Loucy (cell line): ENCODE data around the gene SELL.

ENCODE experiments used
- H2AFZ ChIP-seq: fragments of 200-600 bp; sonication (generic); 2 replicates; pipeline ENCODE4 v1.6.0; 2016; ENCODE audit warnings: antibody characterized with exemption, mild to moderate bottlenecking, low read length, moderate library complexity
- H3F3A ChIP-seq: fragments of 200-600 bp; 2 replicates; pipeline ENCODE4 v1.6.0; 2016; ENCODE audit warnings: antibody characterized with exemption, low read depth, mild to moderate bottlenecking
- H3K27me3 ChIP-seq: fragments of 200-600 bp; sonication (generic); 2 replicates; pipeline ENCODE4 v1.6.1; 2014; ENCODE audit warnings: low read length, mild to moderate bottlenecking; ENCODE audit not compliant: insufficient read depth, poor library complexity, severe bottlenecking
- H3K36me3 ChIP-seq: fragments of 200-600 bp; sonication (generic); 2 replicates; pipeline ENCODE4 v1.6.1; 2016; ENCODE audit warnings: low read length; ENCODE audit not compliant: insufficient read depth
- H3K4me1 ChIP-seq: fragments of 200-600 bp; sonication (generic); 2 replicates; pipeline ENCODE4 v1.5.1; 2014; ENCODE audit warnings: low read length, mild to moderate bottlenecking; ENCODE audit not compliant: insufficient read depth, poor library complexity, severe bottlenecking
- H3K4me2 ChIP-seq: fragments of 200-600 bp; sonication (generic); 2 replicates; pipeline ENCODE4 v1.6.0; 2014; ENCODE audit warnings: antibody characterized with exemption, low read length, low read depth, mild to moderate bottlenecking; ENCODE audit not compliant: poor library complexity, severe bottlenecking
- H3K4me3 ChIP-seq: fragments of 200-600 bp; sonication (generic); 2 replicates; pipeline ENCODE4 v1.5.1; 2014; ENCODE audit warnings: low read length, mild to moderate bottlenecking, mixed read lengths; ENCODE audit not compliant: poor library complexity, severe bottlenecking
- H3K79me2 ChIP-seq: fragments of 200-600 bp; sonication (generic); 2 replicates; pipeline ENCODE4 v1.6.1; 2014; ENCODE audit warnings: low read length; ENCODE audit not compliant: insufficient read depth
- H3K9ac ChIP-seq: fragments of 200-600 bp; sonication (generic); 2 replicates; pipeline ENCODE4 v1.6.0; 2014; ENCODE audit warnings: mild to moderate bottlenecking, low read depth, low read length, moderate library complexity; ENCODE audit not compliant: poor library complexity, severe bottlenecking
- H3K9me2 ChIP-seq: fragments of 200-600 bp; sonication (generic); replicated peaks from 2 replicates; pipeline ENCODE4 v1.6.1; 2016; ENCODE audit warnings: low read depth, low read length, mixed read lengths
- H3K9me3 ChIP-seq: fragments of 200-600 bp; sonication (generic); 2 replicates; pipeline ENCODE4 v1.6.1; 2014; ENCODE audit warnings: mild to moderate bottlenecking, antibody characterized with exemption, low read length, low read depth; ENCODE audit not compliant: insufficient read depth
- H4K20me1 ChIP-seq: fragments of 200-600 bp; sonication (generic); 2 replicates; pipeline ENCODE4 v1.6.0; 2014; ENCODE audit warnings: antibody characterized with exemption, low read length, mild to moderate bottlenecking; ENCODE audit not compliant: insufficient read depth, poor library complexity, severe bottlenecking
- EZH2phosphoT487 ChIP-seq: fragments of 200-600 bp; IDR thresholded peaks from 2 replicates; pipeline ENCODE4 v1.6.1; 2018; ENCODE audit warnings: antibody characterized with exemption, mild to moderate bottlenecking, moderate library complexity, borderline replicate concordance
- TF ChIP-seq, protein P1 (sequence below): fragments of 200-600 bp; sonication (generic); conservative IDR thresholded peaks from 2 replicates; pipeline ENCODE4 v1.5.1; 2014; ENCODE audit warnings: mild to moderate bottlenecking, antibody characterized with exemption, low read length

SELL gene

DNA sequence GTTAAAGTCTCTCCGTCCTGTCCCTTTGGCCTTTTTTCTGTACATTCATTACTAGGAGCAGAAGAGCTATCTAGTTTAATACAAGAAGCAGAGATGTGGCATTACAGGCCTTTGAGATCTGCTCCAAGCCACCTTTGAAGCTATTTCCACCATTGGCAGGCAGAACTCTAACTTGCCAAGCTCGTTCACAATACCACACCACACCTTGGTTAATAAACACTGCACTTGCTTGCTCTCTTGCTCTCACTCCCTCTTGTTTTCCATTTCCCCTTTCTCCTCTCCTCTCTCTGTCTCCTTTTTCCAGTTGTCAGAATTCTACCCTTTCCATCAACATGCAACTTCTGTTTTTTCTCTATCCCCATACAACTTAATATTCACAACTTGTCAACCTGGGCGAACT, 15.4 kb upstream of the SELL start:
- no peaks in the 10 kb centered on the region for H3F3A ChIP-seq
- no peaks in the 10 kb centered on the region for H3K79me2 ChIP-seq
- TF ChIP-seq EZH2phosphoT487 = no peak
- TF ChIP-seq, protein P1, sequence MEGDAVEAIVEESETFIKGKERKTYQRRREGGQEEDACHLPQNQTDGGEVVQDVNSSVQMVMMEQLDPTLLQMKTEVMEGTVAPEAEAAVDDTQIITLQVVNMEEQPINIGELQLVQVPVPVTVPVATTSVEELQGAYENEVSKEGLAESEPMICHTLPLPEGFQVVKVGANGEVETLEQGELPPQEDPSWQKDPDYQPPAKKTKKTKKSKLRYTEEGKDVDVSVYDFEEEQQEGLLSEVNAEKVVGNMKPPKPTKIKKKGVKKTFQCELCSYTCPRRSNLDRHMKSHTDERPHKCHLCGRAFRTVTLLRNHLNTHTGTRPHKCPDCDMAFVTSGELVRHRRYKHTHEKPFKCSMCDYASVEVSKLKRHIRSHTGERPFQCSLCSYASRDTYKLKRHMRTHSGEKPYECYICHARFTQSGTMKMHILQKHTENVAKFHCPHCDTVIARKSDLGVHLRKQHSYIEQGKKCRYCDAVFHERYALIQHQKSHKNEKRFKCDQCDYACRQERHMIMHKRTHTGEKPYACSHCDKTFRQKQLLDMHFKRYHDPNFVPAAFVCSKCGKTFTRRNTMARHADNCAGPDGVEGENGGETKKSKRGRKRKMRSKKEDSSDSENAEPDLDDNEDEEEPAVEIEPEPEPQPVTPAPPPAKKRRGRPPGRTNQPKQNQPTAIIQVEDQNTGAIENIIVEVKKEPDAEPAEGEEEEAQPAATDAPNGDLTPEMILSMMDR = no peak
- H3K36me3 ChIP-seq = no peaks in the 10 kb centered on the region
- H3K9me3 ChIP-seq = no peaks in the 10 kb centered on the region
- no peaks in the 10 kb centered on the region for H4K20me1 ChIP-seq
- no peak overlapping the region for H3K4me2 ChIP-seq
- H2AFZ ChIP-seq = no peak overlapping the region
- H3K9ac ChIP-seq = no peak overlapping the region
- H3K4me3 ChIP-seq = no peak overlapping the region
- H3K4me1 ChIP-seq = peaks cover 11% of the 10 kb centered on the region
- H3K9me2 ChIP-seq = no peaks in the 10 kb centered on the region
- no peaks in the 10 kb centered on the region for H3K27me3 ChIP-seq

DNA sequence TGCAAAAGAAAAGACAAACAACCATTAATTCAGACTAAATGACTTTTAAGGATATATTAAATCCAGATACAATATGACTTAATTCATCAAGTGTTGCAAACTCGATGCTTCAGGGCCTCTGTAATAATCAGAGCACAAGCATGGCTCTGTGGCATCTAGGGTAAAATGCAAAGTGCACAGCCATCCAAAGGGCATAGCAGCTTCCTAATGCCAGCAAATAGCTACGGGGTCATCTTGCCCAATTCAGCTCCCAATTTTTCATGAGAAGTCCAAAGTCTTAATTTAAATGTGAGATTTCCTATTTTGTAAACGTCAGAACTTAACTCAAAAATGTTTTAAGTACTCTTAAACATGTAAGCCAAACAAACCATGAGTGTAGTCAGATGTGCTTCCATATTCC, 14.5 kb upstream of the SELL start:
- Histone ChIP-seq H3K27me3 (no peaks in the 10 kb centered on the region), H3K4me2 (no peak overlapping the region), H3K9me3 (no peaks in the 10 kb centered on the region), H3K36me3 (no peaks in the 10 kb centered on the region), H3K79me2 (no peaks in the 10 kb centered on the region), H3F3A (no peaks in the 10 kb centered on the region), H2AFZ (no peak overlapping the region), H4K20me1 (no peaks in the 10 kb centered on the region), H3K4me3 (no peak overlapping the region), H3K9ac (no peak overlapping the region), H3K9me2 (no peaks in the 10 kb centered on the region), H3K4me1 (peaks cover 11% of the 10 kb centered on the region)
- no peak for TF ChIP-seq EZH2phosphoT487
- TF ChIP-seq, protein P1 = no peak

DNA sequence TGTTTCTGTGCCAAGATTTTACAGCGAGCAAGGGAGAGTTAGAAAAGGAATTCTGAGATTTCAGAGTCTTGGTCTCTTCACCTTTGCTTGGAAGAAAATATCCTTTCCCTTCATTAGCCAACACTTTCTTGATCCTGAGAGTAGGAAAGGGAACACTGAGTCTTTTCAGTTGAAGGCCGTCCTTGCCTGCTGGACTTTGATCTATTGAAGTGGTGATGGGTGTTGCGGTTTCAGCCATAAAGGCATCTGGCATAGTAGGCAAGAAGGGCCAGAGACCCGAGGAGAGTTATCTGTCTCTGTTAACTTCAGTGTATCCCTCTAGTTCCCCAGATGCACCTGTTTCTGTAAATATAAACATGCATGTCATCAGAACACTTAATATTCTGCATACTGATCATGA, 12.7 kb upstream of the SELL start:
- no peaks in the 10 kb centered on the region for H3F3A ChIP-seq
- TF ChIP-seq, protein P1 = no peak
- no peak for TF ChIP-seq EZH2phosphoT487
- no peak overlapping the region for H2AFZ ChIP-seq
- H3K9ac ChIP-seq = no peak overlapping the region
- no peak overlapping the region for H3K4me3 ChIP-seq
- H3K9me2 ChIP-seq = no peaks in the 10 kb centered on the region
- no peaks in the 10 kb centered on the region for H3K9me3 ChIP-seq
- H3K36me3 ChIP-seq = no peaks in the 10 kb centered on the region
- H4K20me1 ChIP-seq = no peaks in the 10 kb centered on the region
- no peaks in the 10 kb centered on the region for H3K27me3 ChIP-seq
- H3K4me1 ChIP-seq = peaks cover 11% of the 10 kb centered on the region
- H3K79me2 ChIP-seq = no peaks in the 10 kb centered on the region
- H3K4me2 ChIP-seq = no peak overlapping the region
